Adrenal gland (tissue), 5 donors: ENCODE results near the gene TJP2.

Experiments
- CTCF ChIP-seq, 6 experiments: fragments of 450-650 bp in 4 of 6; fragments of 200-600 bp in 2 of 6; sonication (generic) in 1 of 6; IDR thresholded peaks; 1 replicate in 5 of 6; 2 replicates in 1 of 6; pipeline versions ENCODE4 v1.5.1 to v1.8.0; 2016 to 2021; ENCODE audit warnings: antibody characterized with exemption in 6 of 6, mild to moderate bottlenecking in 2 of 6, moderate library complexity in 1 of 6
- POLR2A ChIP-seq, 2 donors: fragments of 450-650 bp; IDR thresholded peaks; one replicate each; pipeline ENCODE4 v1.6.1; 2017; ENCODE audit warnings: antibody characterized with exemption in 2 of 2, mild to moderate bottlenecking in 2 of 2, moderate library complexity in 1 of 2
- donor health status: DM: no; HTN: no; CAD: no.

DNA sequence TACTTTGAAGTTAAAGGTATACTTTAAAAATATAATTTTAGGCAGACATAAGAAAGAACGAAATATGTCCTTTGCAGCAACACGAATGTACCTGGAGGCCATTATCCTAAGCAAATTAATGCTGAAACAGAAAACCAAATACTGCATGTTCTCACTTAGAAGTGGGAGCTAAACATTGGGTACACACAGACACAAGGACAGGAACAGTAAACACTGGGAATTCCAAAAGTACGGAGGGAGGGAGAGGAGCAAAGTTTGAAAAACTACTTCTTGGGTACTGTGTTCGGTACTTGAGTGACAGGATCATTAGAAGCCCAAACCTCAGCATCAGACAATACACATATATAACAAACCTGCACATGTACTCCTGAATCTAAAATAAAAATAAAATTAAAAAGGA lies 40.9 kb downstream of the TJP2 start:
- TF ChIP-seq CTCF (IDR thresholded peaks at IDR 0.05) (no peak), POLR2A (IDR thresholded peaks at IDR 0.05) (no peak)
